H1 (cell line): ENCODE measurements around the gene WDR33. TPM values are rescaled to one million over a fixed set of nuclear protein-coding genes. Genes with fewer than 3 reads are reported as not detected.

ENCODE experiments used
- CTCF ChIA-PET: fragments of 300-600 bp; sonication (Branson Sonifier 250); formaldehyde crosslinking; loops from one replicate; lab custom pipeline; 2021; ENCODE audit not compliant: partially characterized antibody; lab: Charles Lee
- POLR2A ChIA-PET: fragments of 300-600 bp; sonication (Branson Sonifier 250); formaldehyde crosslinking; loops from one replicate; lab custom pipeline; 2021; ENCODE audit warnings: inconsistent platforms; ENCODE audit not compliant: partially characterized antibody; lab: Charles Lee
- DNase-seq, 2 experiments: peaks; one replicate each; pipeline versions ENCODE4 v3.0.0 to v3.0.0-alpha.2; 2010 to 2022; ENCODE audit warnings: low spot score in 2 of 2, low read depth in 1 of 2, mixed read lengths in 1 of 2
- FAIRE-seq: peaks from 2 replicates; lab custom pipeline; 2011; peaks lifted over from hg19 to GRCh38; lab: Jason Lieb, UNC
- H2AFZ ChIP-seq: 2 replicates; pipeline ENCODE4 v1.8.1; 2012; ENCODE audit warnings: low read length, inconsistent platforms
- H2AK5ac ChIP-seq: 2 replicates; pipeline ENCODE4 v1.6.1; 2013; ENCODE audit warnings: low read depth, low read length
- H2BK120ac ChIP-seq: replicated peaks from 2 replicates; pipeline ENCODE3; 2013; ENCODE audit warnings: low read depth, low read length, inconsistent platforms
- H2BK12ac ChIP-seq: 2 replicates; pipeline ENCODE4 v1.6.1; 2013; ENCODE audit warnings: low read depth, low read length
- H2BK15ac ChIP-seq: 2 replicates; pipeline ENCODE4 v1.6.1; 2013; ENCODE audit warnings: low read length
- H2BK20ac ChIP-seq: 2 replicates; pipeline ENCODE4 v1.6.1; 2013; ENCODE audit warnings: low read length
- H2BK5ac ChIP-seq: 2 replicates; pipeline ENCODE4 v1.6.1; 2013; ENCODE audit warnings: low read depth, low read length
- H3K14ac ChIP-seq: 2 replicates; pipeline ENCODE4 v1.6.1; 2013; ENCODE audit warnings: inconsistent platforms; ENCODE audit not compliant: insufficient read length
- H3K18ac ChIP-seq: 2 replicates; pipeline ENCODE4 v1.6.1; 2013; ENCODE audit warnings: low read length; ENCODE audit errors: extremely low read depth
- H3K23ac ChIP-seq: 2 replicates; pipeline ENCODE4 v1.6.1; 2013; ENCODE audit warnings: inconsistent platforms; ENCODE audit not compliant: insufficient read length
- H3K23me2 ChIP-seq: 2 replicates; pipeline ENCODE4 v1.6.1; 2013; ENCODE audit warnings: low read depth, low read length
- H3K27ac ChIP-seq: 2 replicates; pipeline ENCODE4 v1.6.1; 2011; ENCODE audit warnings: low read depth, low read length, inconsistent platforms
- H3K27me3 ChIP-seq, 4 experiments: replicated peaks in 1 of 4; 1 replicate in 1 of 4; 2 replicates in 3 of 4; pipeline versions ENCODE4 v1.6.1 to v1.8.1; 2011 to 2013; ENCODE audit warnings: low read length in 3 of 4, mild to moderate bottlenecking in 3 of 4, inconsistent platforms in 2 of 4, mixed read lengths in 2 of 4, moderate library complexity in 1 of 4; ENCODE audit not compliant: control insufficient read depth in 3 of 4, insufficient read depth in 3 of 4; ENCODE audit errors: extremely low read depth in 1 of 4
- H3K36me3 ChIP-seq, 4 experiments: 2 replicates each; pipeline versions ENCODE4 v1.6.1 to v1.8.1; 2011 to 2013; ENCODE audit warnings: mild to moderate bottlenecking in 4 of 4, low read length in 3 of 4, moderate library complexity in 2 of 4, control low read depth in 1 of 4, inconsistent platforms in 1 of 4; ENCODE audit not compliant: insufficient read depth in 4 of 4, control insufficient read depth in 2 of 4
- H3K4ac ChIP-seq: replicated peaks from 2 replicates; pipeline ENCODE3; 2013; ENCODE audit warnings: low read length, low read depth, mixed read lengths, inconsistent platforms; ENCODE audit not compliant: insufficient read length
- H3K4me1 ChIP-seq, 4 experiments: replicated peaks in 1 of 4; 1 replicate in 1 of 4; 2 replicates in 3 of 4; pipeline versions ENCODE4 v1.6.1 to v1.8.1; 2011 to 2013; ENCODE audit warnings: low read length in 3 of 4, inconsistent platforms in 2 of 4, mixed read lengths in 1 of 4; ENCODE audit not compliant: insufficient read depth in 4 of 4, control insufficient read depth in 3 of 4
- H3K4me2 ChIP-seq, 2 experiments: 2 replicates each; pipeline versions ENCODE4 v1.6.1 to v1.8.1; 2011 to 2013; ENCODE audit warnings: low read depth in 2 of 2, low read length in 2 of 2, control low read depth in 1 of 2, inconsistent platforms in 1 of 2, mild to moderate bottlenecking in 1 of 2; ENCODE audit not compliant: insufficient read depth in 1 of 2
- H3K4me3 ChIP-seq, 4 experiments: fragments of 200-600, 300-600 bp in 1 of 4; sonication (generic), shearing (Covaris generic), sonication (Bioruptor Twin) in 1 of 4; 2 replicates each; pipeline versions ENCODE4 v1.5.1 to v1.8.1; 2011 to 2016; ENCODE audit warnings: low read length in 4 of 4, low read depth in 3 of 4, control low read depth in 2 of 4, inconsistent platforms in 2 of 4, mild to moderate bottlenecking in 2 of 4, mixed read lengths in 1 of 4, moderate library complexity in 1 of 4; ENCODE audit not compliant: insufficient read depth in 2 of 4; ENCODE audit errors: extremely low read depth in 1 of 4
- H3K56ac ChIP-seq: replicated peaks from 2 replicates; pipeline ENCODE3; 2013; ENCODE audit warnings: low read depth, mild to moderate bottlenecking, mixed read lengths, low read length, inconsistent platforms; ENCODE audit not compliant: insufficient read length
- H3K79me1 ChIP-seq: 2 replicates; pipeline ENCODE4 v1.6.1; 2013; ENCODE audit warnings: low read depth, low read length, control low read depth
- H3K79me2 ChIP-seq, 2 experiments: 2 replicates each; pipeline versions ENCODE4 v1.6.1 to v1.8.1; 2012 to 2013; ENCODE audit warnings: low read length in 2 of 2, mild to moderate bottlenecking in 2 of 2, inconsistent platforms in 1 of 2; ENCODE audit not compliant: insufficient read depth in 2 of 2, control insufficient read depth in 1 of 2
- H3K9ac ChIP-seq, 4 experiments: replicated peaks in 1 of 4; 1 replicate in 1 of 4; 2 replicates in 3 of 4; pipeline versions ENCODE4 v1.6.1 to v1.8.1; 2011 to 2013; ENCODE audit warnings: low read depth in 3 of 4, low read length in 3 of 4, control low read depth in 2 of 4, mild to moderate bottlenecking in 2 of 4, moderate library complexity in 2 of 4, inconsistent platforms in 1 of 4; ENCODE audit errors: extremely low read depth in 1 of 4
- H3K9me3 ChIP-seq, 2 experiments: 2 replicates each; pipeline versions ENCODE4 v1.6.1 to v1.8.1; 2012 to 2013; ENCODE audit warnings: mild to moderate bottlenecking in 2 of 2, moderate library complexity in 2 of 2, control low read depth in 1 of 2, inconsistent platforms in 1 of 2, low read depth in 1 of 2, low read length in 1 of 2, mixed read lengths in 1 of 2; ENCODE audit not compliant: insufficient read depth in 2 of 2
- H4K20me1 ChIP-seq, 2 experiments: replicated peaks in 1 of 2; 2 replicates each; pipeline versions ENCODE3 to v1.8.1; 2011 to 2013; ENCODE audit warnings: inconsistent platforms in 2 of 2, low read length in 2 of 2, mild to moderate bottlenecking in 1 of 2; ENCODE audit not compliant: insufficient read depth in 2 of 2, control insufficient read depth in 1 of 2
- H4K5ac ChIP-seq: 2 replicates; pipeline ENCODE4 v1.6.1; 2013; ENCODE audit warnings: low read length, low read depth, mixed read lengths, inconsistent platforms; ENCODE audit not compliant: insufficient read length
- H4K8ac ChIP-seq: 2 replicates; pipeline ENCODE4 v1.8.0; 2013; ENCODE audit warnings: mild to moderate bottlenecking, moderate library complexity, low read length, inconsistent platforms; ENCODE audit not compliant: insufficient read depth; ENCODE audit errors: extremely low read depth
- H4K91ac ChIP-seq: replicated peaks from 2 replicates; pipeline ENCODE3; 2013; ENCODE audit warnings: low read length, mixed read lengths, inconsistent platforms; ENCODE audit not compliant: insufficient read length
- SP2 ChIP-seq: IDR thresholded peaks from 2 replicates; pipeline ENCODE4 v1.6.1; 2012; ENCODE audit warnings: mild to moderate bottlenecking, low read length, inconsistent platforms
- WGBS, 2 experiments: shearing (Covaris generic) in 1 of 2; methylation state at CpG; one replicate each; pipeline versions ENCODE4 v1.1.6 to v1.1.7; 2013 to 2015; ENCODE audit warnings: low lambda C conversion rate in 2 of 2, mixed read lengths in 2 of 2, inconsistent platforms in 1 of 2, low coverage in 1 of 2, missing lambda C conversion rate in 1 of 2; ENCODE audit not compliant: insufficient replicate concordance in 2 of 2, insufficient coverage in 1 of 2, insufficient read length in 1 of 2; ENCODE audit errors: extremely low coverage in 1 of 2, missing lambda C conversion rate in 1 of 2; 5-methylcytosine and 5-hydroxymethylcytosine counted together
- polyA plus RNA-seq, 7 experiments: library from polyadenylated mRNA; depleted of rRNA in 3 of 7; stranded (reverse) in 5 of 7; unstranded in 2 of 7; fragments of >200 nt in 5 of 7; fragments of 200-250 nt in 2 of 7; gene quantifications; 1 replicate in 5 of 7; 2 replicates in 1 of 7; 4 replicates in 1 of 7; pipeline versions ENCODE4 v1.2.1 to v1.2.3, GENCODE V29; 2011 to 2013; ENCODE audit warnings: missing spikeins in 2 of 7, mixed read lengths in 2 of 7
- total RNA-seq: library from RNA; stranded (reverse); fragmentation: NEBNext Ultra II Directional; extraction: Animal tissue kit (Norgen Biotek cat#: 25700); gene quantifications from 2 replicates; pipeline ENCODE4 v1.2.1, GENCODE V29; 2021
- TF ChIP-seq, protein P1 (sequence below), 3 experiments: IDR thresholded peaks; 1 replicate in 2 of 3; 2 replicates in 1 of 3; pipeline versions ENCODE4 v1.5.1 to v1.6.1; 2011; ENCODE audit warnings: low read length in 3 of 3, mild to moderate bottlenecking in 3 of 3, inconsistent platforms in 2 of 3, low read depth in 1 of 3, moderate library complexity in 1 of 3; ENCODE audit not compliant: insufficient read depth in 1 of 3; ENCODE audit errors: control extremely low read depth in 1 of 3

The WDR33 gene
- total and polyA plus RNA-seq, 2 of the 8 experiments (the other 6 are each of a cell fraction or from before 2014, with no cell fraction given): 18.1 to 82.7 TPM

DNA sequence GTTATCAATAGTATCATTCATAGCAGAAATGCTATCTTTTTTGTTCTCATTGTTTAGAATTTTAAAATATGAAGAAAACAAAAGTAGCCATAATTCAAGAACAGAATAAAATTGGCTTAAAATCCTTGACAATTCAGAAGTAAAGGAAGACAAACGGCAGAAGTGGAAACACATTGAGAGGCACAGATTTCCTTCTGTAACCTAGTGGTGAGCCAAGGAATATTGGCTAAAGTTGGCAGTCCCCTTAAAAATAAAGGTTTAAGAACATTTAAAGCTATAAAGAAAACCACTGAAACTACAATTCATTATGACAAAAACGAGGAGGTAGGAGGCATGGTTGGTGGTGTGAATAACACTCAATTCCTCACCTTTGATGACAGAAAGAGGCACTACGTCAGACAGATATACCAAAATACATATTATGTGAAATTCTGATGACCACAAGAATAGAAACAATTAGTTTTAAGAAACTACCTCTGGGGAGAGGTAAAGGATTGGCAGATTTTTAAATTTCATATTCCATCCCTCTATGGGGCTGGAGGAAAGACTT lies 67.4 kb downstream of the WDR33 start:
- no peak overlapping the region for H3K56ac ChIP-seq
- H2BK5ac ChIP-seq: no peak overlapping the region
- H3K79me2 ChIP-seq: no peaks in the 10 kb centered on the region
- CTCF ChIA-PET: interaction anchor here (1.0 kb wide), 1 partner anchor 14 kb away, joined by 5 read pairs; no protein-coding TSS in a partner anchor
- H2BK120ac ChIP-seq: no peak overlapping the region
- DNase-seq (no peak), FAIRE-seq (no peak)
- no peaks in the 10 kb centered on the region for H3K23me2 ChIP-seq
- H3K23ac ChIP-seq: no peak overlapping the region
- no peak overlapping the region for H2BK15ac ChIP-seq
- no peaks in the 10 kb centered on the region for H3K9me3 ChIP-seq
- H4K20me1 ChIP-seq: peaks cover 1 to 6% of the 10 kb centered on the region in 2 experiments
- no peaks in the 10 kb centered on the region for H3K4me1 ChIP-seq
- no peak overlapping the region for H2BK20ac ChIP-seq
- no peak overlapping the region for H3K4me2 ChIP-seq
- H2AFZ ChIP-seq: no peak overlapping the region
- H2AK5ac ChIP-seq: no peak overlapping the region
- TF ChIP-seq SP2: no peak
- TF ChIP-seq, protein P1, sequence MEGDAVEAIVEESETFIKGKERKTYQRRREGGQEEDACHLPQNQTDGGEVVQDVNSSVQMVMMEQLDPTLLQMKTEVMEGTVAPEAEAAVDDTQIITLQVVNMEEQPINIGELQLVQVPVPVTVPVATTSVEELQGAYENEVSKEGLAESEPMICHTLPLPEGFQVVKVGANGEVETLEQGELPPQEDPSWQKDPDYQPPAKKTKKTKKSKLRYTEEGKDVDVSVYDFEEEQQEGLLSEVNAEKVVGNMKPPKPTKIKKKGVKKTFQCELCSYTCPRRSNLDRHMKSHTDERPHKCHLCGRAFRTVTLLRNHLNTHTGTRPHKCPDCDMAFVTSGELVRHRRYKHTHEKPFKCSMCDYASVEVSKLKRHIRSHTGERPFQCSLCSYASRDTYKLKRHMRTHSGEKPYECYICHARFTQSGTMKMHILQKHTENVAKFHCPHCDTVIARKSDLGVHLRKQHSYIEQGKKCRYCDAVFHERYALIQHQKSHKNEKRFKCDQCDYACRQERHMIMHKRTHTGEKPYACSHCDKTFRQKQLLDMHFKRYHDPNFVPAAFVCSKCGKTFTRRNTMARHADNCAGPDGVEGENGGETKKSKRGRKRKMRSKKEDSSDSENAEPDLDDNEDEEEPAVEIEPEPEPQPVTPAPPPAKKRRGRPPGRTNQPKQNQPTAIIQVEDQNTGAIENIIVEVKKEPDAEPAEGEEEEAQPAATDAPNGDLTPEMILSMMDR (IDR thresholded peaks at IDR 0.05; ENCODE audit: control extremely low read depth in 1 of 3, insufficient read depth in 1 of 3, low read depth in 1 of 3, low read length in 3 of 3): peak in 1 of 3 experiments; percentile 30; a peak in 1 of 4 replicates
- H4K8ac ChIP-seq: no peak overlapping the region
- H3K18ac ChIP-seq: no peak overlapping the region
- no peak overlapping the region for H3K14ac ChIP-seq
- no peak overlapping the region for H3K4me3 ChIP-seq
- 91% methylated on average over 3 of the region's 3 CpGs; no CpG with 5 or more reads in 1 of the 2 experiments for WGBS, 2 experiments
- peaks cover 0 to 35% (median 5%) of the 10 kb centered on the region in 4 experiments; a peak in 5 of 8 replicates for H3K36me3 ChIP-seq
- no peak overlapping the region for H4K5ac ChIP-seq
- H2BK12ac ChIP-seq: no peak overlapping the region
- H3K27me3 ChIP-seq: no peaks in the 10 kb centered on the region
- no peak overlapping the region for H3K4ac ChIP-seq
- H4K91ac ChIP-seq: no peak overlapping the region
- POLR2A ChIA-PET: no interaction called here
- H3K79me1 ChIP-seq: no peaks in the 10 kb centered on the region; the same call in 1 of the 2 replicates
- no peak overlapping the region for H3K27ac ChIP-seq
- no peak overlapping the region for H3K9ac ChIP-seq
